Skeletal muscle satellite cell (primary cell): ENCODE results near the gene DHRS7C. TPM values are rescaled to one million over a fixed set of nuclear protein-coding genes. Genes with fewer than 3 reads are reported as not detected.

Experiments
- H3K27me3 ChIP-seq: 2 replicates; pipeline ENCODE4 v1.7.0; 2013; ENCODE audit warnings: low read length; ENCODE audit not compliant: control insufficient read depth, insufficient read depth
- H3K36me3 ChIP-seq: 2 replicates; pipeline ENCODE4 v1.7.0; 2013; ENCODE audit warnings: mild to moderate bottlenecking, control low read depth, low read length; ENCODE audit not compliant: insufficient read depth
- H3K4me1 ChIP-seq: 2 replicates; pipeline ENCODE4 v1.7.0; 2013; ENCODE audit warnings: low read length; ENCODE audit not compliant: control insufficient read depth, insufficient read depth
- H3K4me2 ChIP-seq: 2 replicates; pipeline ENCODE4 v1.7.0; 2013; ENCODE audit warnings: mild to moderate bottlenecking, low read length
- H3K4me3 ChIP-seq: 2 replicates; pipeline ENCODE4 v1.7.0; 2013; ENCODE audit warnings: low read length
- H3K9ac ChIP-seq: 2 replicates; pipeline ENCODE4 v1.7.0; 2013; ENCODE audit warnings: mild to moderate bottlenecking, low read depth, low read length, moderate library complexity
- H3K9me3 ChIP-seq: replicated peaks from 2 replicates; pipeline ENCODE4 v1.7.0; 2013; ENCODE audit warnings: mild to moderate bottlenecking, control low read depth, low read length
- total RNA-seq: library from RNA; depleted of rRNA; stranded (reverse); fragments of >200 nt; gene quantifications from 2 replicates; pipeline ENCODE4 v1.2.3, GENCODE V29; 2012; rRNA removed

Gene DHRS7C, protein sequence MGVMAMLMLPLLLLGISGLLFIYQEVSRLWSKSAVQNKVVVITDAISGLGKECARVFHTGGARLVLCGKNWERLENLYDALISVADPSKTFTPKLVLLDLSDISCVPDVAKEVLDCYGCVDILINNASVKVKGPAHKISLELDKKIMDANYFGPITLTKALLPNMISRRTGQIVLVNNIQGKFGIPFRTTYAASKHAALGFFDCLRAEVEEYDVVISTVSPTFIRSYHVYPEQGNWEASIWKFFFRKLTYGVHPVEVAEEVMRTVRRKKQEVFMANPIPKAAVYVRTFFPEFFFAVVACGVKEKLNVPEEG
- total RNA-seq, result not detected in 2 replicates

DNA sequence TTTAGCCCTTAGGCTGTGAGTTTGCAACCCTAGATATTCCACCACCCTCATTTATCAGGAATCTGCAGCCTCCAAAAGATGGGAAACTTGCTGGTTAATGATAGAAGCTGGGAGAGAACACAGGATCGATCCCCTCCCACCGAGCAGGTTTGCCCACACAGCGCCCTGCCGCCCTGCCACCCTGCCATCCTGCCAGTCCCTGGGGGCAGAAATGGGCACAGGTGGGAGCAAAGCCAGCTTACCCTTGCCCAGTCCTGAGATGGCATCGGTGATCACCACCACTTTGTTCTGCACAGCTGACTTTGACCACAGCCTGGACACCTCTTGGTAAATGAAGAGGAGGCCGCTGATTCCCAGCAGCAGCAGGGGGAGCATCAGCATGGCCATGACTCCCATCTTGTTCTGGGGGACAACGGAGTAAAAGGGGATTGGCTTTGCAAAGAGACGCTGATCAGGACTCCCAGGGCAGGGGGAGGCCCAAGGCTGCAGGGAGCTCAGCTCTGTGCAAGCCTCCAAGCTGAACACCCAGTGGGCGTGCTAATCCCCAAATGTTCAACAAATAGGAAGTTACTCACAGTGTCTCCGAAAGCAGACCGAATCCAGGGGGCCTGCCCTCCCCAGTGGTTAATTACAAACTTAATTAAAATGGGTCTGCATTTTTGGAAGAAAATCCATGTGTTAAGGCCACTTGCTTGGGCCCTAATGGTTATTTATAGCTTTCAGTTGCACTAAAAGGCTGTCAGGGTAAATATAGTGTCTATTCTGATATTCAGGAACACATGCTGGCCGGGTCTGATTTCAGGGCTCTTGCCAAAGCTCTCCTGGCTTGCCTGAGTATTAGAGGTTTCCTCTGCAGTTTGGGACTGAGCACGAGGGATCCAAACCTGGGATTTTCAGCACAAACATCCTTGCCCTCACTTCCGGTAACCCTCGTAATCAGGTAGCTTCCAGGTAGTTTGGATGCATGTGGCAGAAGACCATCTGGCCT lies at the start of gene DHRS7C:
Gene DHRS7C (minus strand): TSS at position 704 of the 988 bp plus-strand sequence. CDS start 308 bp downstream, at position 396.
- Histone ChIP-seq H3K9ac (no peak within 1 kb of the TSS), H3K9me3 (no peaks in the 10 kb centered on the region), H3K4me1 (no peaks in the 10 kb centered on the region), H3K4me3 (no peak within 1 kb of the TSS), H3K36me3 (no peaks in the 10 kb centered on the region), H3K4me2 (no peak within 1 kb of the TSS), H3K27me3 (no peaks in the 10 kb centered on the region)

DNA sequence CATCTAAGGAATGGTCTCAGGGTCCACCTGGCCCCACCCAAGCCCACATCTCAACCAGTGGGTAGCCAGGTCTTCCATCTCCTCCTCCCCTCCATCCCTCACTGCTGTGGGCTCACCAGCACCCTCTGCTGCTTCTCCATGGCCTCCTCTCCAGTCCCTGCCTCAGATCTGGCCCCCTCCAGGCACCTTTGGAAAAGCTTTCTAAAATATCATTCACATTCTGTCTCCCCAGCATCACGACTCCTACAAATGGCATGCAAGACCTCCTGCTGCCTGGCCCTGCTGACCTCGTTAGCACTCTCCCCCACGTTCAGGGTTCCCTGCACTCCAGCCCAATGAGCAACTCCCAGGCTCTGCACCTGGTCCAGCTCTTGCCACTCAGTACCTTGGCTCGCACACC lies 48.0 kb upstream of the DHRS7C start:
- H3K9me3 ChIP-seq, result no peaks in the 10 kb centered on the region
- no peaks in the 10 kb centered on the region for H3K36me3 ChIP-seq
- H3K9ac ChIP-seq, result no peak overlapping the region
- H3K4me2 ChIP-seq, result no peak overlapping the region
- no peak overlapping the region for H3K4me3 ChIP-seq
- no peaks in the 10 kb centered on the region for H3K27me3 ChIP-seq
- peaks cover 46% of the 10 kb centered on the region for H3K4me1 ChIP-seq

DNA sequence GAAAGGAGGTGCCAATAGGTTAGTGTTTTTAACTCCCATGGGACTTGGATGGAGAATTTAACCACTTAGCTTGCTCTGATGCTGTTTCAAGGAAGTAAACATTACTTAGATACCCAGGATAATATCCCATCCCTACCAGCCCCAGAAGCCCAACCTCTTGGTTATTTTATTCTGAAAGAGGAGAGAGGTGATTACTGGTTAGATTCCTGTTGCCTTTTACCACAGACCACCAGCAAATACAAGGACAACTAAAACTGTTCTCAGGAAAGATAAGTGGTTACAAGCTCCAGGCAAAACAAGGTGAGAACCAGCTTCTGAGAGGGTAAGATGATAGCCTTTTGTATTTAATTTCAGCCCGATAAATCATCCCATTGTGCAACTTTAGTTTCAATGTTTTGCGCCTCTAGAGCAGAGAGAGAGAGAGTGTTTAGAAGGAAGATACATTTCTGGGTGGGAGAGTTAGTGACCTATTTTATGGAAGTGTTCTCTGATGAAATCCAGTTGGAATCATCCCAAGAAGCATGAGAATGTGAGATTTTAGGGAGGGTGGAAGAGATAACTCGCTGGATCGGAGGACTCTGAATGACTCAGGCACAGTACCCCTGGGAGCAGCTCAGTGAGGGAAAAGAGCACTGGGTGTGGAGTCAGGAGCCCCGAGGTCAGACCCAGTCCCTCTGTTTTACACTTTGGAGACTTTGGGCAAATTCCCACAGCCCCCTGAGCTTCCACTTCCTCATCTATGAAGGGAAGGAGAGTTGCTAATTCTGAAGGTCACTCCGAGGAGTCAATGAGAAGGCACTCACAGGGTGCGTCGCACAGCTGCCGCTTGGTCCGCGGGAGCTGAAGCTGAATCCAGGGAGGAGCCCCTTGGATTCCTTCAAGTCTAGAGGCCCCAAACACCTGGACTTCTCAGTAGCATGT lies 46.4 kb upstream of the DHRS7C start:
- Histone ChIP-seq H3K9me3 (no peaks in the 10 kb centered on the region), H3K27me3 (no peaks in the 10 kb centered on the region), H3K4me3 (peak overlapping the region; percentile 5), H3K36me3 (no peaks in the 10 kb centered on the region), H3K4me1 (peaks cover 44% of the 10 kb centered on the region), H3K4me2 (peak overlapping the region; percentile 59), H3K9ac (peak overlapping the region; percentile 50)

DNA sequence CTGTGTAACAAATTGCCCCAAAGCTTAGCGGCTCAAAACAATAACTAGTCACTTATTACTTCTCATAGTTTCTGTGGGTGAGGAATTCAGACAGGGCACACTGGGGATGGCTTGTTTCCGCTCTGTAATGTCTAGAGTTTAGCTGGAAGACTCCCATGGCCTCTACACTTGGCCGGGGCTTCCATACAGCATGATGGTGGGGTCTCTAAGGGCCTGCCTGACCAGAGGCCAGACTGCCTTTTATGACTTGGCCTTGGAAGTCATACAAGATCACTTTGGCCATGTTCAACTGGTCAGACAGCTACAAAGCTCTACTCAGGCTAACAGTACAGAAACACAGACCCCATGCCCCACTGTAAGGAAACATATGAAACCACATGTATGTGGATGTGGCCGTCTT lies 42.5 kb upstream of the DHRS7C start:
- Histone ChIP-seq H3K27me3 (no peaks in the 10 kb centered on the region), H3K36me3 (no peaks in the 10 kb centered on the region), H3K4me1 (peaks cover 31% of the 10 kb centered on the region), H3K4me3 (no peak overlapping the region), H3K9ac (no peak overlapping the region), H3K9me3 (no peaks in the 10 kb centered on the region), H3K4me2 (no peak overlapping the region)

DNA sequence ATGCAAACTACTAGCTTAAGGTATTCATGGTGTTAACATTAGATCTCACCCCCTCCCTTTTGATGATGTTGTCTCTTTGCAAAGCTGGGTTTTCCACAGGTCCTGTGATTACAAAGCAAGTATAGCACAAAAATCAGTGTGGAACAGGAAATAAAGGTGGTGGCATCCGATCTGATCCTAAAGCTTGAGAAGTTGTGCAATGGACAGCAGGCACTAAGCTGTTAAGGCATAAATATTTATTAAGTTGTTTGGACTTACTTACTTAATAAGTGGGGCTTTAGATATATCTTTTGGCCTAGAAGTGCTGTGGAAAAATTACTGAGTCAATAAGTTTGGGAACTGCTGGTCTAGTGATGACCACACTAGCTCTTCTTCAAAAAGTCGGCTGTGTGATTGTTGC lies 39.3 kb upstream of the DHRS7C start:
- Histone ChIP-seq H3K9me3 (no peaks in the 10 kb centered on the region), H3K27me3 (no peaks in the 10 kb centered on the region), H3K36me3 (no peaks in the 10 kb centered on the region), H3K4me3 (no peak overlapping the region), H3K4me1 (peaks cover 5% of the 10 kb centered on the region), H3K9ac (no peak overlapping the region), H3K4me2 (no peak overlapping the region)

DNA sequence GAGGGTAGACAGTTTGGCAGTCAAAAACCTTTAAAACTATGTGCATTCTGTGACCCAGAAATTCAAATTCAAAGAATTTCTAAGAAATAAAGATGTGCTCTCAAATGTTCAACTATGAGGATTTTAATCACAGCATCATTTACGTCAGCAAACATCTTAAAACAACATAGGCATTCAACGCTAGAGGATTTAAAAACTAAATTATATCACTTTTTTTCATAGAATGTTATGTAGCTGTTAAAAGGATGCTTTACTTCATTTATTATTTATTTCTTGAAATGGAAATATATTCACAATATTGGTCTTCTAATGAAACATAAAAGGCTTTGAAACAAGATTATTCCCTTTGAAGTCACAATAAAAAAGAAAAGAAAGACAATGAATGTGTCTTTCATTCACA lies 38.0 kb upstream of the DHRS7C start:
- no peaks in the 10 kb centered on the region for H3K9me3 ChIP-seq
- H3K9ac ChIP-seq, result no peak overlapping the region
- no peak overlapping the region for H3K4me3 ChIP-seq
- H3K4me2 ChIP-seq, result no peak overlapping the region
- no peaks in the 10 kb centered on the region for H3K36me3 ChIP-seq
- H3K27me3 ChIP-seq, result no peaks in the 10 kb centered on the region
- H3K4me1 ChIP-seq, result no peaks in the 10 kb centered on the region

DNA sequence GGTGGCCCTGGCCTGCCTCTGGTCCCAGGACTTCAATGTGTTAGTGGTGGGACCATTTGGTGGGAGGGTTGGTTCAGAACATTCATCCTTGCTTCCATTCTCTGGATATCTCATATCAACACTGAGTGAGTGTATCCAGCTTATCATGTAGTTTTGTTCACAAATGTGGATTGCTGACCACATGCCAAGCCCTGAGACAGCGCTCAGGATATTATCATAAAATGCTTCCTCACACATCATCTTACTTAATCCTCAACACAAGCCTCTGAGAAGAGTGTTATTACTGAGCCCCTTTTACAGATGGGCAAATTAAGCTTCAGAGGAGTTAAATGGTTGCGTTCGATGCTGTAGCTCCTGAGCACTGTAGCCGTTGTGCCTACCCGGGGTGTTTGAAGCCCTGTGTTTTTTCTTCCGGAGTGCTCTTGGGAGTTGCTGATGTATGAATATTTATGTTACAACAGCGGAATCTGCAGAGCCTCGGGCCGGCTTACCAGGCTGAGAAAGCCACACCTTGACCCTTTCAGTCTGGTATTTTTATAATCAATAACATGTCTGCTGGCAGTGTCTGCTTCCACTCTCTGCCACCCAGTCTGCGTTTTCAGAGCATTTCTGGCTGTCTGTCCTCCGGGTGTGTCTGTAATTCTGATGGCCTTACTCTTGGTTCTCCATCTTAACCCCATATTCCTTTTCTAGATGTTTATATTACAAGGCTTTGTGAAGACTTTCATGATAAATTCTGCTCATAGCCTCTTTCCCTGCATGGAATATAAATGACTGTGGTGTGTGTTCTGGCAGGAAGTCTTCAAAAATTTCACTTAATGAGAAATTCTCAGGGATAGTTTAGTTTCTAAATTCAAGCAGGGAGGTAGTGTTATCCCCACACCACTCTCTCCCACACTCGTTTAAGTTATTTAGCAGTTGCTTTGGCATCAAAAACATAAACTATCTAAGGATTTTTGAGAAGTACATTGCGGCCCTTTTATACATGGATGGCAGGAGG lies 37.2 kb upstream of the DHRS7C start:
- Histone ChIP-seq H3K27me3 (no peaks in the 10 kb centered on the region), H3K4me2 (no peak overlapping the region), H3K36me3 (no peaks in the 10 kb centered on the region), H3K9me3 (no peaks in the 10 kb centered on the region), H3K4me1 (no peaks in the 10 kb centered on the region), H3K9ac (no peak overlapping the region), H3K4me3 (no peak overlapping the region)

DNA sequence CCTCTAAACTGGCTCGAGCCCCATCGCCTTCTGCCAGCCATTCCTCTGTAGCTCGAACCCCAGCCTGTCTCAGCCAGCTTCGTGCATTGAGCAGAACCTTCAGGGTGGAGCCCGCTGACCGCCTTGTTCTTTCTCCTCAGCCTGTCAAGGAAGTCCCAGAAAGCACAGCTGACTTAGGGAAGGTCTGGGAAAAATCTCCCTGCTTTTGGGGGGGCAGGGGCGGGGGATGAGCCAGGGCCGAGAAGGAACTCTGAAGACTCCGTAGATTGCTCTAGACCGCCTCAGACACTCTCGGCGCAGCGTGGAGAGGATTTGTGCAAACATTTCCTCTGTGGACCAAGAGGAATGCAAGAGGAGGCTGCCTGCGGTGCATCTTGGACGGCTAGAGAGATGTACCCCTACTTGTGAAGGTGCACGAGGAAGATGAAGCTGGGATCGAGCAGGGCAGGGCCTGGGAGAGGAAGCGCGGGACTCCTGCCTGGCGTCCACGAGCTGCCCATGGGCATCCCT lies 34.3 kb upstream of the DHRS7C start, which contains the start of gene GLP2R:
Gene GLP2R (plus strand): TSS at position 284 of the 510 bp plus-strand sequence. CDS start 140 bp downstream, at position 424.
- Histone ChIP-seq H3K36me3 (no peaks in the 10 kb centered on the region), H3K9me3 (no peaks in the 10 kb centered on the region)

DNA sequence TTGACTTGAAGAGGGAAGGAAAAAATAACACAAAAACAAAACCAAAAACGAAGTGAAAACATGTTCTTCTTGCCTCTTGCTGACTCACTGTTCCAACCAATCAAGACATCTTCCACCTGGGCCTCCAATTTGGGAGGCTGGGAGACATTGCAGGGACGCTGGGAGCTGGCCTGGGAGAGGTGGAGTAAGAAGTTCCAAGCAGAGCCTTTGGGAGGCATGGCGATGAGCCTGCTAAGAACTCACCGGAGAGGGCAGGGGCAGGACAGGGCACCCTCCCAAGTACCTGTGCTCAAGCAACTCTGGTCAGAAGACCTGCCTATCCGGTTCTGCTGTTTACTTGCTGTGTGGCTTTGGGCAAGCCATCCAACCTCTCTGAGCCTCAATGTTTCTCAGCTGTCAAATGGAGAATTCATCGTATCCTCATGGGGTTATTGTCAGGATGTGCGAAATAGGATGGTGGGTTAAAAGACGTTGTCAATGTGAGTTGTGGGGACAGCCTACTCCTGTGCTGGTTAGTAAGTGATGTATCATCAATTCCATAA lies 33.5 kb upstream of the DHRS7C start:
- Histone ChIP-seq H3K4me2 (no peak overlapping the region), H3K9me3 (no peaks in the 10 kb centered on the region), H3K36me3 (no peaks in the 10 kb centered on the region), H3K4me3 (no peak overlapping the region), H3K4me1 (no peaks in the 10 kb centered on the region), H3K9ac (no peak overlapping the region), H3K27me3 (no peaks in the 10 kb centered on the region)

More for the DNA sequence above, 34.3 kb upstream of the DHRS7C start, which contains the start of gene GLP2R:
- Histone ChIP-seq H3K4me1 (no peaks in the 10 kb centered on the region), H3K9ac (no peak within 1 kb of the TSS), H3K4me3 (no peak within 1 kb of the TSS), H3K27me3 (no peaks in the 10 kb centered on the region), H3K4me2 (no peak within 1 kb of the TSS)

DNA sequence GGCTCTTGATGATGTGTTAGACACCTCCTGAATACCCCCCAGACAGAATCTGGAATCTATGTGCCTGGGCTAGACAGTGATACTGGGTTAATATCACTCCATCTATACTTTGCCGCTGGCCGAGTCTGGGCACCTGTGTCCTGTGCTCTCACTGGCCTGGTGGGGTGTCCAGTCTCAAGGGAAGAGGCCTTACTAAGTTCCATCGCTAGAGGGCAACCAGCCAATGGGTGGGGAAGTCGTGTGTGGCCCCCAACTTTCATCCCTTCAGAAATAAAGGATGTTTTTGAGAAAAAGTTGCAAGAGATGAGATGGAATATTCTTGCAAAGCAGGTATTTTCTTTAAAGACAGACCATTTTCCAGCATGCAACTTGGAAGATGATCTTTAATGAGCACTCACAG lies 32.7 kb upstream of the DHRS7C start:
- no peak overlapping the region for H3K4me2 ChIP-seq
- no peaks in the 10 kb centered on the region for H3K4me1 ChIP-seq
- no peak overlapping the region for H3K9ac ChIP-seq
- no peaks in the 10 kb centered on the region for H3K36me3 ChIP-seq
- H3K27me3 ChIP-seq, result no peaks in the 10 kb centered on the region
- no peaks in the 10 kb centered on the region for H3K9me3 ChIP-seq
- no peak overlapping the region for H3K4me3 ChIP-seq
